Upper lobe of right lung (tissue), 1 donor: Measurements from ENCODE around the gene DNPH1. TPM values are rescaled to one million over a fixed set of nuclear protein-coding genes. Genes with fewer than 3 reads are reported as not detected.

ENCODE experiments used
- ATAC-seq: fragments of 200-7000 bp; cut with Tn5 transposase; one replicate; pipeline ENCODE4 v1.9.1; 2020; ENCODE audit warnings: mild to moderate bottlenecking, moderate library complexity
- DNase-seq: peaks from one replicate; pipeline ENCODE4 v3.0.0-alpha.2; 2020
- H3K27ac ChIP-seq: fragments of 200-600 bp; one replicate; pipeline ENCODE4 v1.8.0; 2022
- H3K27me3 ChIP-seq: fragments of 200-600 bp; one replicate; pipeline ENCODE4 v1.8.0; 2022; ENCODE audit warnings: mild to moderate bottlenecking
- H3K36me3 ChIP-seq: fragments of 200-600 bp; one replicate; pipeline ENCODE4 v1.8.0; 2022
- H3K4me1 ChIP-seq: fragments of 200-600 bp; one replicate; pipeline ENCODE4 v1.8.0; 2022
- H3K4me3 ChIP-seq: fragments of 200-600 bp; one replicate; pipeline ENCODE4 v1.8.0; 2022; ENCODE audit warnings: mild to moderate bottlenecking
- H3K9me3 ChIP-seq: fragments of 200-600 bp; one replicate; pipeline ENCODE4 v1.8.0; 2022
- CTCF ChIP-seq: fragments of 200-600 bp; IDR thresholded peaks from one replicate; pipeline ENCODE4 v1.8.0; 2022; ENCODE audit warnings: antibody characterized with exemption
- intact Hi-C: fragments of 100-400 bp; cut with DNase I; formaldehyde crosslinking; loops from one replicate; pipeline ENCODE4 v1.11.0; 2022
- total RNA-seq: library from RNA; stranded (reverse); fragmentation: NEBNext Ultra II Directional; extraction: Animal tissue kit (Norgen Biotek cat#: 25700); gene quantifications from one replicate; pipeline ENCODE4 v1.2.1, GENCODE V29; 2021
- donor health status: DM: no; HTN: yes; CAD: no; lungs with severe emphysema.

Gene DNPH1
- total RNA-seq, 1 donor from 2014 or later: 27.6 TPM

DNA sequence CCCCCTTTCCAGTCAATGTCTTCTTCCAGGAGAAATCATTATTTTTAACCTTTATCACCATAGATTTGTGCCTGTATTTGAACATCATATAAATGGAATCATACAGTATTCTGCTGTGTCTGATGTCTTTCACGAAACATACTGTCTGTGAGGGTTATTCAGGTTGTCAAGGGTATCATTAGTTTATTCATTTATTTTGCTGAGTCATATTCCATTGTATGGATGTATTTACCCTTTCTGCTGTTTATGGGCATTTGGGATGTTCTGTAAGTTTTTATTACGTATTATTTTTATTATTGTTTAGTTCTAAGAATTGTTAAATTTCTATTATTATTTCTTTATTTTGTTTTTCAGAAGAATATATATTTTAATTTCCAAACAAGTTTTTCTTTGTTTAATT lies 22.0 kb downstream of the DNPH1 start:
- peaks cover 20% of the 10 kb centered on the region for H3K36me3 ChIP-seq
- intact Hi-C loops: no loop called here

GRCh38 chr6:43205849-43206248 lies 23.4 kb downstream of the DNPH1 start:
- peaks cover 23% of the 10 kb centered on the region for H3K36me3 ChIP-seq
- ATAC-seq (no peak), DNase-seq (peak; percentile 49)
- H3K27me3 ChIP-seq: no peaks in the 10 kb centered on the region
- TF ChIP-seq CTCF: no peak
- no peak overlapping the region for H3K4me3 ChIP-seq
- H3K4me1 ChIP-seq: no peaks in the 10 kb centered on the region
- H3K27ac ChIP-seq: no peak overlapping the region
- intact Hi-C loops: no loop called here
- no peaks in the 10 kb centered on the region for H3K9me3 ChIP-seq

More for the DNA sequence above, 22.0 kb downstream of the DNPH1 start:
- Histone ChIP-seq H3K4me1 (no peaks in the 10 kb centered on the region), H3K9me3 (no peaks in the 10 kb centered on the region), H3K27ac (no peak overlapping the region), H3K27me3 (no peaks in the 10 kb centered on the region), H3K4me3 (no peak overlapping the region)
- DNase-seq: no peak
- no peak for ATAC-seq
- TF ChIP-seq CTCF: no peak

- no peak for TF ChIP-seq CTCF
- peaks cover 33% of the 10 kb centered on the region for H3K36me3 ChIP-seq
- H3K9me3 ChIP-seq: no peaks in the 10 kb centered on the region
- no peaks in the 10 kb centered on the region for H3K4me1 ChIP-seq
- DNase-seq (peak; percentile 55), ATAC-seq (no peak)
- H3K27ac ChIP-seq: no peak overlapping the region
- H3K4me3 ChIP-seq: no peak overlapping the region
- intact Hi-C loops: no loop called here
- H3K27me3 ChIP-seq: no peaks in the 10 kb centered on the region
These were observed 24.8 kb downstream of the DNPH1 start for GRCh38 chr6:43204271-43205105.

DNA sequence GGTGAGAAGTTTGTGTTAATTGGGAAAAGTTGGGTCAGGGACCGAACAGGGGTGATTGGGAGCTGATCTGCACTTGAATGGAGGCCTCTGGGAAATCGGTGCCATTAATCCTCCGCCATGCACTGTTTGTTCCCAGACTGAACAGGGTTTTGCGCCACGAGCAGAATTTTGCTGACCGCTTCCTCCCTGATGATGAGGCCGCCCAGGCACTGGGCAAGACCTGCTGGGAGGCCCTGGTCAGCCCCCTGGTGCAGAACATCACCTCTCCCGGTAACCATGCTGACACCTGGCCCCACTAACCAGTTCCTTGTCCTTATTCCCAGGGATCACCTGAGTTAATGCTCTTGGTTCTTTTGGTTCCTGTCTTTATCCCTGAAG lies 25.6 kb downstream of the DNPH1 start:
- H3K4me3 ChIP-seq: no peak overlapping the region
- no peaks in the 10 kb centered on the region for H3K4me1 ChIP-seq
- no peak for TF ChIP-seq CTCF
- peaks cover 29% of the 10 kb centered on the region for H3K36me3 ChIP-seq
- H3K27ac ChIP-seq: no peak overlapping the region
- no peaks in the 10 kb centered on the region for H3K27me3 ChIP-seq
- intact Hi-C loops: no loop called here
- DNase-seq (peak; percentile 40), ATAC-seq (no peak)
- no peaks in the 10 kb centered on the region for H3K9me3 ChIP-seq

DNA sequence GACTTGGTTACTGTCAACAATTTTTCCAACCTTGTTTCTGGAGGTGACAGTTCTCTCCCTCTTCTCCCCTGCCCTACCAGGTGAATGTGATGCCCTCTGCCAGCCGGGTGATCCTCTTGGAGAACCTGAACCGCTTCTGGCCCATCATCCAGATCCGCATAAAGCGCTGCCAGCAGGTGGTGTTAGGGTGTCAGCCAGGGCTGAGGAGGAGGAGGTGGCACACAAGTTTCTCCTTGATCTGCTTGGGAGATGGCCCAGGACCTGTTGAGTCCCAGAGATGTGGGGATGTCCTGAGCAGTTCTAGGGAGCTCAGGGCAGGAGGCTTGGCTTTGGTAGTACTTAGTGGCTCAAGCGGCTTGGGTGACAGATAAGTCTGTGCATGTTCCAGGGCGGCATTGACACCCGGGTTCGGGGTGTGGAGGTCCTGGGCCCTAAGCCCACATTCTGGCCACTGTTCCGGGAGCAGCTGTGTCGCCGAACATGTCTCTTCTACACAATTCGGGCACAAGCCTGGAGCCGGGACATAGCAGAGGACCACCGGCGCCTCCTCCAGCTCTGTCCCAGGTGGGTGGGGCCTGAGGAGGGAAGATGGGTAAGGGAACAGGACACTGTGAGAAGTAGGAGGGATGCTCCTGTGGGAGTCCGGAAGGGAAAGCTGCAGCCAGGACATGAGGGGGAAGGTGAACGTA lies 26.1 kb downstream of the DNPH1 start:
- DNase-seq: peak; percentile 55
- H3K9me3 ChIP-seq: no peaks in the 10 kb centered on the region
- no peak overlapping the region for H3K27ac ChIP-seq
- H3K4me3 ChIP-seq: no peak overlapping the region
- TF ChIP-seq CTCF: no peak
- H3K36me3 ChIP-seq: peaks cover 25% of the 10 kb centered on the region
- ATAC-seq: no peak
- intact Hi-C loops: no loop called here
- H3K27me3 ChIP-seq: no peaks in the 10 kb centered on the region
- no peaks in the 10 kb centered on the region for H3K4me1 ChIP-seq
